ENCODE results near the gene LDLRAD1. TPM values are rescaled to one million over a fixed set of nuclear protein-coding genes. Genes with fewer than 3 reads are reported as not detected.

Gene LDLRAD1
- total RNA-seq, 1 experiment from 2014 or later: 0.30 TPM

- TF ChIP-seq CTCF (IDR thresholded peaks at IDR 0.05 in 2 of 3, conservative IDR thresholded peaks at IDR 0.05 in 1 of 3; ENCODE audit: borderline replicate concordance in 1 of 3, insufficient read depth in 1 of 3, low read depth in 2 of 3, low read length in 2 of 3) (no peak), CEBPB (IDR thresholded peaks at IDR 0.05; ENCODE audit: low read depth) (peak; percentile 81)
These were observed 1.4 kb downstream of the LDLRAD1 start (continued) for GRCh38 chr1:54016343-54017282.

GRCh38 chr1:54014009-54014629 lies 3.9 kb downstream of the LDLRAD1 start:
- H3K4me1 ChIP-seq (ENCODE audit: control insufficient read depth in 1 of 2, insufficient read depth in 2 of 2, low read length in 2 of 2): peaks cover 40 to 41% of the 10 kb centered on the region in 2 experiments
- CTCF ChIA-PET: no interaction called here
- no peaks in the 10 kb centered on the region for H3K27me3 ChIP-seq (ENCODE audit: insufficient read depth, low read length)
- H3K4me2 ChIP-seq (ENCODE audit: low read length): no peak overlapping the region
- no peaks in the 10 kb centered on the region for H3K9me2 ChIP-seq (ENCODE audit: insufficient read depth)
- no peaks in the 10 kb centered on the region for H3K9me3 ChIP-seq (ENCODE audit: control insufficient read depth in 1 of 2, insufficient read depth in 1 of 2, low read depth in 1 of 2, low read length in 2 of 2)
- H3K9ac ChIP-seq (ENCODE audit: low read length): no peak overlapping the region
- no peak overlapping the region for H3K27ac ChIP-seq (ENCODE audit: low read depth, low read length)
- no peak overlapping the region for H3K4me3 ChIP-seq (replicated peaks in 1 of 2; ENCODE audit: low read depth in 1 of 2, low read length in 2 of 2)
- DNase-seq (ENCODE audit: low read depth, low spot score): no peak
- H2AFZ ChIP-seq (ENCODE audit: low read depth, low read length, poor library complexity, severe bottlenecking): no peak overlapping the region
- no peaks in the 10 kb centered on the region for H3K36me3 ChIP-seq (ENCODE audit: control insufficient read depth in 1 of 2, insufficient read depth in 2 of 2, low read length in 2 of 2)
- POLR2A ChIA-PET: interaction anchor here (0.7 kb wide), 2 partner anchors 32 to 1828 kb away, joined by 4 to 5 read pairs; no protein-coding TSS in a partner anchor
- BruUV-seq (replicated peaks): no TSS peak
- RAD21 ChIA-PET (ENCODE audit: low non-redundant PET in 1 of 2, low total read pairs in 2 of 2, uncharacterized antibody in 2 of 2, unreplicated experiment in 2 of 2): no interaction called here
- no peak for ATAC-seq
- intact Hi-C loops (cut with micrococcal nuclease): no loop called here
- H4K20me1 ChIP-seq (ENCODE audit: insufficient read depth): no peaks in the 10 kb centered on the region
- no peak for TF ChIP-seq EZH2phosphoT487 (IDR thresholded peaks at IDR 0.05; ENCODE audit: borderline replicate concordance)
- TF ChIP-seq POLR2A (IDR thresholded peaks at IDR 0.05; ENCODE audit: borderline replicate concordance, extremely low read depth, insufficient read depth, insufficient read length): no peak
- no peak for TF ChIP-seq EGR1 (IDR thresholded peaks at IDR 0.05; ENCODE audit: low read depth)
- no peak for TF ChIP-seq RAD21 (IDR thresholded peaks at IDR 0.05; ENCODE audit: low read depth)
- H3K79me2 ChIP-seq (ENCODE audit: insufficient read depth, low read length): no peaks in the 10 kb centered on the region

All from HCT116 (cell line).